Measurements from ENCODE around the gene DET1.
"Not testable (repeated sequence)": the region's sequence is repeated elsewhere in the genome, so short reads cannot be mapped to it uniquely, and the experiment has no call there.

The DET1 gene

GRCh38 chr15:88574077-88574476, 27.6 kb upstream of the DET1 start:
- TF ChIP-seq, protein P1, sequence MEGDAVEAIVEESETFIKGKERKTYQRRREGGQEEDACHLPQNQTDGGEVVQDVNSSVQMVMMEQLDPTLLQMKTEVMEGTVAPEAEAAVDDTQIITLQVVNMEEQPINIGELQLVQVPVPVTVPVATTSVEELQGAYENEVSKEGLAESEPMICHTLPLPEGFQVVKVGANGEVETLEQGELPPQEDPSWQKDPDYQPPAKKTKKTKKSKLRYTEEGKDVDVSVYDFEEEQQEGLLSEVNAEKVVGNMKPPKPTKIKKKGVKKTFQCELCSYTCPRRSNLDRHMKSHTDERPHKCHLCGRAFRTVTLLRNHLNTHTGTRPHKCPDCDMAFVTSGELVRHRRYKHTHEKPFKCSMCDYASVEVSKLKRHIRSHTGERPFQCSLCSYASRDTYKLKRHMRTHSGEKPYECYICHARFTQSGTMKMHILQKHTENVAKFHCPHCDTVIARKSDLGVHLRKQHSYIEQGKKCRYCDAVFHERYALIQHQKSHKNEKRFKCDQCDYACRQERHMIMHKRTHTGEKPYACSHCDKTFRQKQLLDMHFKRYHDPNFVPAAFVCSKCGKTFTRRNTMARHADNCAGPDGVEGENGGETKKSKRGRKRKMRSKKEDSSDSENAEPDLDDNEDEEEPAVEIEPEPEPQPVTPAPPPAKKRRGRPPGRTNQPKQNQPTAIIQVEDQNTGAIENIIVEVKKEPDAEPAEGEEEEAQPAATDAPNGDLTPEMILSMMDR (conservative IDR thresholded peaks at IDR 0.05) = no peak
- H3K27ac ChIP-seq = no peak overlapping the region

- H3K27ac ChIP-seq = no peak overlapping the region
- TF ChIP-seq, protein P1 (conservative IDR thresholded peaks at IDR 0.05) = no peak
These were observed 25.4 kb upstream of the DET1 start for GRCh38 chr15:88571852-88572259.

GRCh38 chr15:88571153-88571851, 24.8 kb upstream of the DET1 start:
- TF ChIP-seq, protein P1 (conservative IDR thresholded peaks at IDR 0.05) = no peak
- no peak overlapping the region for H3K27ac ChIP-seq

DNA sequence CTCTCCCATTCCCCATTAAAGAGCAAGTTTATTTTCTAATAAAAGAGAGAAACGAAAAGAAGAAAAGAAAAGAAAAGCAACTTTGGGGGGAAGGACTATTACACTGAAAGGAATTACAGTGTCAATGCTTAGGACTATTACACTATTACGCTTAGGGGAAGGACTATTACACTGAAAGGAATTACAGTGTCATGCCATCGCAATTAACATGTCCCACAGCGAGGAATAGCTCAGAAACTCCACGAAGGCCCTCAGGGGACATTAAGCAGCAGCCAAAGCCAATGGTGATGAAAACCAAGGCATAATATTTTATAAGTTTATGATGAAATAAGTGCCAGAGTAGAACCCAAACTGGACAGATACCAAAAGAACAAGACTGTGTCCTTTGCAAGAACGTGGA, 22.1 kb upstream of the DET1 start:
- TF ChIP-seq, protein P1 (conservative IDR thresholded peaks at IDR 0.05) = no peak
- no peak overlapping the region for H3K27ac ChIP-seq

DNA sequence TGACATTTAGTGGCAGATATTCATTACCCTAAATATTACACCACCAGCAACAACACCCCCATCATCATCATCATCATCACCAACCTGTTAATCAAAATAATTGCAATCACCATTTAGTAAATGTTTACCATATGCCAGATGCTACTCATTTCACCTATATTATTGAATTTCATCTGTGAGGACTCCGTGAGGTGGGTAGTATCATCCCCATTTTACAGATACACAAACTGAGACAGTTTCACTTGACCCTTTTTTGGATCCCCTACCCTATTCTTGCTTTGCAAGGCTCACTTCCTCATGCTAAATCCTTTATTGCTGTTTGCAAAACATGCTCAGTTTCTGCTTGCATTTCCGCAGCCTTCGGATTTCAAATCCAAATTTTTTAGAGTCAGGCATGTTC, 18.3 kb upstream of the DET1 start:
- TF ChIP-seq, protein P1 (conservative IDR thresholded peaks at IDR 0.05) = no peak
- H3K27ac ChIP-seq = no peak overlapping the region

- TF ChIP-seq, protein P1 (conservative IDR thresholded peaks at IDR 0.05) = no peak
- no peak overlapping the region for H3K27ac ChIP-seq
These were observed 17.2 kb upstream of the DET1 start for GRCh38 chr15:88563638-88564037.

DNA sequence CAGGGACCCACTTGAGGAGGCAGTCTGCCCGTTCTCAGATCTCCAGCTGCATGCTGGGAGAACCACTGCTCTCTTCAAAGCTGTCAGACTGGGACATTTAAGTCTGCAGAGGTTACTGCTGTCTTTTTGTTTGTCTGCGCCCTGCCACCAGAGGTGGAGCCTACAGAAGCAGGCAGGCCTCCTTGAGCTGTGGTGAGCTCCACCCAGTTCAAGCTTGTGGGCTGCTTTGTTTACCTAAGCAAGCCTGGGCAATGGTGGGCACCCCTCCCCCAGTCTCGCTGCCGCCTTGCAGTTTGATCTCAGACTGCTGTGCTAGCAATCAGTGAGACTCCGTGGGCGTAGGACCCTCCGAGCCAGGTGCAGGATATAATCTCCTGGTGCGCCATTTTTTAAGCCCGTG, 13.1 kb upstream of the DET1 start:
- H3K27ac ChIP-seq = not testable (repeated sequence)

GRCh38 chr15:88558026-88558425, 11.5 kb upstream of the DET1 start:
- H3K27ac ChIP-seq = not testable (repeated sequence)

GRCh38 chr15:88548009-88548408, 1.5 kb upstream of the DET1 start:
- not testable (repeated sequence) for H3K27ac ChIP-seq

DNA sequence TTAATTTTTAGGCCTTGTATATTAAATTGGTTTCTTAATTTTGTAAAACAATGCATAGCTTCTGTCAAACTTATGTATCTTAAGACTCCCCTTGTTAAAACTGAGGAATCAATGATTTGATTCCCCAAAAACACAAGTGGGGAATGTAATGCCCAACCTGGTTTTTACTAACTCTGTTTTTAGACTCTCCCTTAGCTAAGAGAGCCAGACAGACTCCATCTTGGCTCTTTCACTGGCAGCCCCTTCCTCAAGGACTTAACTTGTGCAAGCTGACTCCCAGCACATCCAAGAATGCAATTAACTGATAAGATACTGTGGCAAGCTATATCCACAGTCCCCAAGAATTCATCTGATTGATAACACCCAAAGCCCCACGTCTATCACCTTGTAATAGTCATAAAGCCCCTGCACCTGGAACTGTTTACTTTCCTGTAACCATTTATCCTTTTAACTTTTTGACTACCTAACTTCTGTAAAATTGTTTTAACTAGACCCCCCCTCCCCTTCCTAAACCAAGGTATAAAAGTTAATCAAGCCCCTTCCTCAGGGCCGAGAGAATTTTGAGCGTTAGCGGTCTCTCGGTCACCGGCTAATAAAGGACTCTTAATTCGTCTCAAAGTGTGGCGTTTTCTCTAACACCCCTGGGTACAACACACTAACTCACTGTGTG, 768 bp downstream of the DET1 start:
- peak overlapping the region; percentile 91 for H3K27ac ChIP-seq
